Amniotic epithelial cell (primary cell): Measurements from ENCODE around the gene ALDH3B1.

Experiments used
- DNase-seq: peaks from one replicate; pipeline ENCODE4 v3.0.0-alpha.2; 2010; ENCODE audit warnings: low read depth

The ALDH3B1 gene

GRCh38 chr11:68044145-68044813 is 34.2 kb downstream of the ALDH3B1 start:
- DNase-seq = no peak

- no peak for DNase-seq
These were observed 34.8 kb downstream of the ALDH3B1 start for GRCh38 chr11:68044898-68045351.

- no peak for DNase-seq
These were observed 37.5 kb downstream of the ALDH3B1 start for GRCh38 chr11:68047437-68048290.

GRCh38 chr11:68048681-68049508 is 38.8 kb downstream of the ALDH3B1 start:
- no peak for DNase-seq

- DNase-seq = no peak
These were observed 39.6 kb downstream of the ALDH3B1 start for GRCh38 chr11:68049509-68050370.

GRCh38 chr11:68050371-68050841 is 40.3 kb downstream of the ALDH3B1 start:
- DNase-seq = no peak

- no peak for DNase-seq
These were observed 41.3 kb downstream of the ALDH3B1 start for GRCh38 chr11:68051191-68052136.

GRCh38 chr11:68052137-68052873 is 42.2 kb downstream of the ALDH3B1 start:
- no peak for DNase-seq

- no peak for DNase-seq
These were observed 43.0 kb downstream of the ALDH3B1 start for GRCh38 chr11:68053117-68053516.

- DNase-seq = no peak
These were observed 44.1 kb downstream of the ALDH3B1 start for GRCh38 chr11:68053981-68054812.

GRCh38 chr11:68056317-68057285 is 46.5 kb downstream of the ALDH3B1 start:
- DNase-seq = no peak

GRCh38 chr11:68057807-68058206 is 47.7 kb downstream of the ALDH3B1 start:
- no peak for DNase-seq

GRCh38 chr11:68061508-68061907 is 51.4 kb downstream of the ALDH3B1 start:
- no peak for DNase-seq

GRCh38 chr11:68064926-68065325 is 54.8 kb downstream of the ALDH3B1 start:
- DNase-seq = no peak

GRCh38 chr11:68065841-68066240 is 55.7 kb downstream of the ALDH3B1 start:
- DNase-seq = no peak

- DNase-seq = no peak
These were observed 56.6 kb downstream of the ALDH3B1 start for GRCh38 chr11:68066742-68067141.

GRCh38 chr11:68067991-68068390 is 57.9 kb downstream of the ALDH3B1 start:
- DNase-seq = no peak
